ENCODE data around the gene ZNF792.
"Not testable (repeated sequence)": the region's sequence is repeated elsewhere in the genome, so short reads cannot be mapped to it uniquely, and the experiment has no call there.

ZNF792 gene

GRCh38 chr19:34999498-35000337, 35.7 kb upstream of the ZNF792 start, which contains the start of gene GRAMD1A:
GRAMD1A (plus strand) TSS chr19:35000323; CDS start chr19:35000479, 156 bp downstream.
- no peak for TF ChIP-seq POLR2A (IDR thresholded peaks at IDR 0.05; ENCODE audit: extremely low read depth, insufficient read length)
- TF ChIP-seq CTCF (IDR thresholded peaks at IDR 0.05; ENCODE audit: low read depth, low read length): no peak
- TF ChIP-seq MAX (IDR thresholded peaks at IDR 0.05; ENCODE audit: low read depth, low read length): no peak
- TF ChIP-seq MYC (IDR thresholded peaks at IDR 0.05; ENCODE audit: low read depth, low read length): no peak
- peak; percentile 83 for DNase-seq (ENCODE audit: low read depth)
- H3K4me3 ChIP-seq (ENCODE audit: low read depth, low read length): peak within 1 kb of the TSS; percentile 83

- H3K4me3 ChIP-seq (ENCODE audit: low read depth, low read length): no peak overlapping the region
- no peak for DNase-seq (ENCODE audit: low read depth)
- TF ChIP-seq POLR2A (IDR thresholded peaks at IDR 0.05; ENCODE audit: extremely low read depth, insufficient read length) (no peak), CTCF (IDR thresholded peaks at IDR 0.05; ENCODE audit: low read depth, low read length) (no peak), MYC (IDR thresholded peaks at IDR 0.05; ENCODE audit: low read depth, low read length) (no peak), MAX (IDR thresholded peaks at IDR 0.05; ENCODE audit: low read depth, low read length) (no peak)
These were observed 34.9 kb upstream of the ZNF792 start for GRCh38 chr19:34998777-34999497.

GRCh38 chr19:34998224-34998623, 34.2 kb upstream of the ZNF792 start:
- not testable (repeated sequence) for H3K4me3 ChIP-seq (ENCODE audit: low read depth, low read length); DNase-seq (ENCODE audit: low read depth)

- TF ChIP-seq MAX (IDR thresholded peaks at IDR 0.05; ENCODE audit: low read depth, low read length): no peak
- no peak overlapping the region for H3K4me3 ChIP-seq (ENCODE audit: low read depth, low read length)
- peak; percentile 23 for DNase-seq (ENCODE audit: low read depth)
These were observed 33.1 kb upstream of the ZNF792 start for GRCh38 chr19:34997071-34997617.

GRCh38 chr19:34995551-34995950, 31.5 kb upstream of the ZNF792 start:
- DNase-seq (ENCODE audit: low read depth): no peak
- TF ChIP-seq CTCF (IDR thresholded peaks at IDR 0.05; ENCODE audit: low read depth, low read length): no peak
- no peak for TF ChIP-seq POLR2A (IDR thresholded peaks at IDR 0.05; ENCODE audit: extremely low read depth, insufficient read length)
- no peak for TF ChIP-seq MAX (IDR thresholded peaks at IDR 0.05; ENCODE audit: low read depth, low read length)
- no peak for TF ChIP-seq MYC (IDR thresholded peaks at IDR 0.05; ENCODE audit: low read depth, low read length)
- no peak overlapping the region for H3K4me3 ChIP-seq (ENCODE audit: low read depth, low read length)

GRCh38 chr19:34994643-34995541, 30.9 kb upstream of the ZNF792 start:
- no peak for DNase-seq (ENCODE audit: low read depth)
- H3K4me3 ChIP-seq (ENCODE audit: low read depth, low read length): no peak overlapping the region
- TF ChIP-seq POLR2A (IDR thresholded peaks at IDR 0.05; ENCODE audit: extremely low read depth, insufficient read length) (no peak), MAX (IDR thresholded peaks at IDR 0.05; ENCODE audit: low read depth, low read length) (no peak), MYC (IDR thresholded peaks at IDR 0.05; ENCODE audit: low read depth, low read length) (no peak), CTCF (IDR thresholded peaks at IDR 0.05; ENCODE audit: low read depth, low read length) (no peak)
